ENCODE measurements around the gene USF2.

USF2 gene

DNA sequence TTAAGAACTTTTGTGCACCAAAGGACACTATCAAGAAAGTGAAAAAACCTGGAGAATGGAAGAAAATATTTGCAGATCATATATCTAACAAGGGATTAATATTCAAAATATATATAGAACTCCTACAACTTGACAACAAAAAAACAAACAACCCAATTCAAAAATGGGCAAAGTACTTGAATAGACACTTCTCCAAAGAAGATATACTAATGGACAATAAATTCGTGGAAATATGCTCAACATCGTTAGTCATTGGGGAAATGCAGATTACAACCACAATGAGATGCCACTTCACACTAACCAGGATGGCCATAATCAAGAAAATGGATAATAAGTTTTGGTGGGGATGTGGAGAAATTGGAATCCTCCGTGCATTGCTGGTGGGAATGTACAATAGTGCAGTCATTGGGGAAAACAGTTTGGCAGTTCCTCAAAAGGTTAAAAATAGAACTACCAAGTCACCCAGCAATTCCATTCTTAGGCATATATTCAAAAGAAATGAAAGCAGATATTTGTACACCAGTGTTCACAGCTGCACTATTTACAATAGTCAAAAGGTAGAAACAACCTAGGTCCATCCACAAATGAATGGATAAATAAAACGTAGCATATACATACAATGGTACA is 22.2 kb upstream of the USF2 start:
- DNase-seq: no peak

- peak; percentile 77 for DNase-seq
These were observed 21.0 kb upstream of the USF2 start for GRCh38 chr19:35247526-35248309.

GRCh38 chr19:35248310-35249145 is 20.2 kb upstream of the USF2 start, which contains the start of gene LSR:
Gene LSR (plus strand): TSS chr19:35249002. CDS start chr19:35249023, 21 bp downstream.
- DNase-seq: peak; percentile 92

DNA sequence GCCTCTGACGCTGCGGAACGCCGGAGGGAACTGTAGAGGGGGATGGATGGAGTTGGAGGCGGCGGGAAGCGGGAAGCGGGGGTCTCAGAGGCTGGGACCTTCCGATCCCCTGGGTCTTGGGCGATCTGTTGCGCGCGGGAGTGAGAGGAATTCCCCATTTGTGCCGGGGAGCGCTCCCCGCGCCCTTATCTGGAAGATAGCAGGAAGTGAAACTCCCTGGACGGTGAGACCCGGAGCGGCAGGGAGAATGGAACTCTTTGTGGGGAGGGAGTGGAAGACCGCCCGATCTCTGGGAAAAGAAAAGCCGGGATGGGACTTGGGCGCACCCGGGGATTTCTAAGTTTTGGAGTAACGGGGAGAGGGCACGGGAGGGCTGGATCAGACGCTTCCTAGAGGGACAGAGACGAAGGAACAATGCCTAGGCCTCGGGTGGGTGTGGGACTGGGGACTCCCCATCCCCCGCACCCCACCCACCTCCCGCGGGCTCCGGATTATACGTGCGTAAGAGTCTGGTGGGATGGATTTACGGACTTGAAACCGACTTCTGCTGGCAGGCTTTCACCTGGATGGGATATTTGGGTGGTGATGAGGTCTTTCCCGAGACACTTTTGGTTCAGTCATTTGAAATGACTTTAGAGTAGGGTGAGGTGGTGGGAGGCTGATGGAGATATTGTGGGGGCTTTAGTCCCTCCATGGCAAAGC is 19.5 kb upstream of the USF2 start:
- no peak for DNase-seq

- DNase-seq: no peak
These were observed 18.7 kb upstream of the USF2 start for GRCh38 chr19:35249848-35250711.

DNA sequence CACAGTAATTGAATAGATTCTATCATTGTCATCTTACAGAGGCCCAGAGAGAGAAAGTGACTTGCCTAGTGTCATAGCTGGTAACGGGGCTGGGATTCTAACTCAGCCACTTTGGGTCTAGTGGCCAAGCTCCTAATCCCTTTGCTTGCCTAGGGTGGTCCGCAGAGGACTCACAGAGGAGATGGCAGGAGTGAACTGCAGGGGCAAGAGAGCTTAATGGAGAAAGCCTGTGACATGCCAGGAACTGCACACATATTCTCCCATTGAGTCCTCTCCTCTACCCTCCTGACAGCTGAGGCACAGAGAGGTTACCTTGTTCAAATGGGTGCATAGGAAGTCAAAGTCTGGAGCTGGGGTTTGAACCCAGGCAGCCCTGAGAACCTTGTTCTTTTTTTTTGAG is 17.3 kb upstream of the USF2 start:
- no peak for DNase-seq

DNA sequence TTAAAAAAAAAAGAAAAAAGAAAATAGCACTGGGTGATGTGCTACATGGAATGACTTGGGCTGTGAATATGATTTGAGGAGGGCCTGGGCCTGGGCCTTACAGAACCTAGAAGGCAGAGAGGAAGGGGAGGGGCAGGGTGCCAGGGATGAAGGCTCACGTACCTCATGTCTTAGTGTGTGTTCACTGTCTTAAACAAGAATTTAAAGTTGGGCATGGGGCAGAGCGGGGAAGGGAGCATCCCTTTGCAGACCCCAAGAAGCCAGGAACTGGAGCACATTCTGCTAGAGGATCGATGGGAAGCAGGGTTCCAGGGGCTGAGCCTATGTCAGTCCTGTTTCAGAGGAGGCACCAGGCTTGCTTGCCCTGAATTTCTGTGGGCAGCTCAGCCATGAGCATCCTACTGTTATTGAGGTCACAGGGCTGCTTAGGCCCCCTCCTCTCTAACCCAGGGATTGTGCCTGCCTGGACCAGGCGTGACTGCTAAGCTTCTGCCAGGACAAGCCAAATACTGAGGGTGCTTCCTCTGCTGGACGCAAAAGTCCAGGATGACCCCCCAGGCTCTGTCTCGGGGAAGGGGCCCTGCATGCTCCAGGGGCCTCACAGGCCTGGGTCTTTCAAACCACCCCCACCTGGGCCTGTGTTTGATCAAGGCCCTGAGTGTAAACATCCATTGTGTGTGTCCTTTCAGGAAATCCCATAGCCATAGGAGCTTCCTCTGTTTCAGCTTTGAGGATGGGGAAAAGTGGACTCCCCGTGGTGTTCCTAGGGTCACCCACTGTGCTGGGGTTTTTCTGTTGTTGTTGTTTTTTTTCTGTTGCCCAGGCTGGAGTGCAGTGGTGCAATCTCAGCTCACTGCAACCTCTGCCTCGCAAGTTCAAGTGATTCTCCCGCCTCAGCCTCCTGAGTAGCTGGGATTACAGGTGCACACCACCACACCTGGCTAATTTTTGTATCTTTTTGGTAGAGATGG is 15.2 kb upstream of the USF2 start:
- DNase-seq: no peak

- no peak for DNase-seq
These were observed 14.1 kb upstream of the USF2 start for GRCh38 chr19:35254341-35255297.

- DNase-seq: no peak
These were observed 12.2 kb upstream of the USF2 start for GRCh38 chr19:35256566-35256965.

GRCh38 chr19:35257113-35257461 is 11.7 kb upstream of the USF2 start:
- DNase-seq: no peak

DNA sequence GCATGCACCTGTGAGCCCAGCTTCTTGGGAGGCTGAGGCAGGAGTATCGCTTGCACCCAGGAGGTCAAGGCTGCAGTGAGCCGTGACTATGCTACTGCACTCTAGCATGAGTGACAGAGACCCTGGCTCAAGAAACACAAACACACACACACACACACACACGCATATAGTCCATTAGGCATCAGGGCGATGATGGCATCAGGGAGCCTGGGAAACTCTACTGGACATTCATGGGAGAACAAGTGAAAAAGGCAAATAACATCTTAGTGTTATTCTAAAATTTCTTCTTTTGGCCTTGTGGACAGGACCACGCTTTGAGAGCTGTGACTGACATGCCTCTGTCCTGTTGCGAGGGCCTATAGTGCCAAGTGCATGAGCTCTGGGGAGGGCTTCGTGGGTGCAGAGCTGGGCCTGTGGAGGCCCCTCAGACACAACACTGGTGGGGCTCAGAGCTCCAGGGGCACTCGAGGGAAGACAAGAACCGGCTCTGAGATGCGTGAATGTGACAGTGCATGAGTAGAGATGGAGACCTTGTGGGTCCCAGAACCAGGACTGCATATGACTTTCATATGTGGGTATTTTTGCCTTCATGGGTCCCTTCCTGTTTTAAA is 8.0 kb upstream of the USF2 start:
- DNase-seq: no peak

- no peak for DNase-seq
These were observed 7.2 kb upstream of the USF2 start for GRCh38 chr19:35261356-35262100.

DNA sequence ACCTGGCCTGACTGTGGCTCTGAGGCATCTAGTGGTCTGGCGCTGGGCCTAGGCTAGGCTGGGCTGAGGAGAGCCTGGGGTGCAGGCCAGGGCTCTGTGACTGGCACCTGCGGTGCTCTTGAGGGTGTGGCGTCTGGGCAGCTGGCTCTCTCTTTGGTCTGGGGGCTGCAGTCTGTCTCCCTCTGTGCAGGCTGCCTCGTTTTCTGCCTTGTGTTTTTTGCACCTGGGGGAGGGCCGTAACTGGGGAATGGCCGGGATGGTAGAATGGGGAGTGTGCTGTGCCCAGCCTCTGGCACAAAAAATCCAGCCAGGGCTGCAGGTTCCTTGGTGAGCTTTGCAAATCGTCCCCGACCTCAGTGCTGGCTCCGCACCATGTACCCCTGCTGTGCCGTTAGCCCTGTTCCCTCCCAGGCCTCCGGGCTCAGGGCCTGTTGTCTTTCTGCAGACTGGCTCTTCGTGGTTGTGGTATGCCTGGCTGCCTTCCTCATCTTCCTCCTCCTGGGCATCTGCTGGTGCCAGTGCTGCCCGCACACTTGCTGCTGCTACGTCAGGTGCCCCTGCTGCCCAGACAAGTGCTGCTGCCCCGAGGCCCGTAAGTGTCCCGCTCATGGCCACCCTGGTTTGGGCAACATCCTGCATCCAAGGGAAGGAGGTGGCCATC is 6.5 kb upstream of the USF2 start:
- DNase-seq: no peak

DNA sequence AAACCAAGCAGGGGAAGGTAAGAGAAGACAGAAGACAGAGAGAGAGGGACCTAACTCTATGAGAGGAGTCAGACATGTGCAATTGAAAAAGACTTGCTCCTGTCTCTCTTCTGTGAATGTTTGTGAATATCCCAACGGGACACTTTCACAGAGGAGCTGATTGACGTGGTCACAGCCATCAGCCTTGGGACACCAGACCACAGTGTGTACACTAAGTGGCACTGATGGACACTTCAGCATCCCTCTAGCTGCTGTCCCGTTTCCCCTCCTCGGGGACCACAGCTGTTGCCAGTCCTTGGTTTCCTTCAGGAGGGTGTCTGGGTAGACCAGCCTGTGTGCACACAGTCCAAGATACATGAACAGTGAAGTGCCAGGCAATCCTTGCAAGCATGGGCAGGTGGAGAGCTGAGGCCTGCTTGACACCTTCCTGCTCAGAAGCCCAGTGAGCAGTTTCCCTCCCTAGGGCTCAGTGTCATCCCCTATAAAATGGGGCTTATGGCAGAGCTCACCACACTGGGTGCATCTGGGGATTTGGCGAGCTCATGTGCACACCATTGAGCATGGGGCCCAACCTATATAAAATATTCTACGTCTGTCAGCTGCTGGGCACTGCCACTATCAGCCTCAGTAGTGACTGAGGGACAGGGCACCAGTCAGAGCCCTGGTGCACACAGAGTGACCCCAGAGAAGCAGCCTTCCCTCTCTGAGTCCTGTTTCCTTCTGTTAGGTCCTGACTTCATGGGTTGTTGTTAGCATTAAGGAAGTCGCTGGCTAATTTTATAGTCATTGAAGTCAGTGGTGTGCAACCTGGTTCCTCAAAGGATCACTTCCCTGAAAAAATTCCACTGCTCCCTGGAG is 4.3 kb upstream of the USF2 start:
- no peak for DNase-seq

- DNase-seq: no peak
These were observed 3.4 kb upstream of the USF2 start for GRCh38 chr19:35265126-35265899.

DNA sequence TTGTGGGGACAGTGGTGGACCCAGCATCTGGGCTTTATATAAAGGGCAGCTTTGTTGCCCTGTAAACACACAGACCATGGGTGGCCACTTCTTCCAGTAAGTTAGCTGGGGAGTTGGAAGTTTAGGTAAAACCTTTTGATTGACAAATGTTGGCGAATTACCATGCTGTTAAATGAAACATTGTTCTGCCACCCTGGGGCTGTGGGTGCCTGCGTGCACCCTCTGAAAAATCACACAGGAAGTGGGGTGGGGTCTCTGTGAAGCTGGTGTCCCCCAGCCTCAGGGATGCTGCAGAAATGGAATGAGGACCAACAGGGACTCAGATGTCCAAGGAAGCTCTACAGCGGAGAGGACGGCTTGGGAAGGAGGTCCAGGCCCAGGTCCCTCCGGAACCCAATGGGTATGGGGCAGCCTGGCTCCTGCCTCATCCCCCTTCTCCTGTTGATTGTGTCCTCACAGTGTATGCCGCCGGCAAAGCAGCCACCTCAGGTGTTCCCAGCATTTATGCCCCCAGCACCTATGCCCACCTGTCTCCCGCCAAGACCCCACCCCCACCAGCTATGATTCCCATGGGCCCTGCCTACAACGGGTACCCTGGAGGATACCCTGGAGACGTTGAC is 2.8 kb upstream of the USF2 start:
- no peak for DNase-seq

All from NCI-H1436 (cell line).